GM18951 (cell line): ENCODE measurements around the gene HUWE1.

Experiments
- POLR2A ChIP-seq: IDR thresholded peaks from 4 replicates; pipeline ENCODE4 v1.6.1; 2011; ENCODE audit warnings: mild to moderate bottlenecking; ENCODE audit not compliant: insufficient read length, insufficient read depth; ENCODE audit errors: extremely low read depth
- in situ Hi-C: fragments of 300-500 bp; cut with MboI; formaldehyde crosslinking; loops from one replicate; pipeline ENCODE4 v1.12.0; 2022; ENCODE audit warnings: low sequenced_read_pairs, mixed read lengths, inconsistent platforms; ENCODE audit not compliant: unreplicated experiment

Gene HUWE1

DNA sequence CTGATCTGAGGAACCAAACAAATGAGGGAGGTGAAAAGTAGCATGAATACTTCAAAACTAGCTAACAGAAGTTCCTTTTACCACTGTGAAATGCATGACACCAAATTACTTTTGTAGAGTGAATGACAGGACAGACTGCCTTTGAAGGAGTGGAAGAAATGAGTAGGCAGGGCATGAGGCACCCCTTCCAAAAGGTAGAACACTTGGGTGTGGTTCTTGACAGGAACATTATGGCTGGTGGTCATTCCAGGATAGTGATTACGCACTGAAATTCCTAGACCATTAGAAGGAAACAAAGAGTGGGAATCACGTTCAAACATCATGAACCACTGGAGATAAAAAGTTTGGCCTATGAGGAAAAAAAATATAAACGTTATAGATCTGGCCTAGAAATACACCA, 4.9 kb downstream of the HUWE1 start:
- no peak for TF ChIP-seq POLR2A
- in situ Hi-C loops: no loop called here

DNA sequence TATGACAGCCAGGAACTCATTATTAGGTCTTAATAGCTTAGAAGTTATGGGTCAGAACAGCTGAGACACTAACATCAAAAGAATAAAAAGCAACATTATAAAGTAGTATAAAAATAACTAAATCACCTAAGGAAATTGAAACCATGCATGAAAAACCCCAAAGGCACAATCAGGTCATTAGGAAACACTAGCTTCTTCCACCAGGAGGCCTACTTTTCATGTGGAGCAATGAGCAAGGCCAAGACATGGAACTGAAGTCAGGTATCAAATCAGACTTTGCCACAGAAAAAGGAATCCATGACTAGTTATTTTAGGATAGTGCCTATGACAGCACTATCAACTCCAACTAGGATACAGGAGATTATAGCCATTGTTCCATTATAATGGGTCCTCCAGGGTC, 7.9 kb downstream of the HUWE1 start:
- TF ChIP-seq POLR2A: no peak
- in situ Hi-C loops: no loop called here

DNA sequence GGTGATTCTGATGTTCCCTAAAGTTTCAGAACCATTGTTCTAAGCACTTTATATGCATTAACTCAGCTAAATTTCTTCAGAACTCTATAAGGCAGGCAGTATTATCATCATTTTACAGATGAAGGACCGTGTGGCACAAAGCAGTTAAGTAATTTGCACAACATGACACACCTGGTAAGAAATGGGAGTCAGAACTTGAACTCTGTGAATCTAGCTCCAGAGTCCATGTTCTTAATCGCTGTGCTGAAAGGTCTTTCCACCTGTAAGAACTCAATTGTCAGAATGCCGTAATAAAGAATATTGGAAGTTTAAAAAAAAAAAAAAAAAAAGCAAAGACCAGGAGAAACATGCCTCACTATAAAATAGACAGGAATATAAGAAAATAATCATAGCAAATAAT, 9.2 kb downstream of the HUWE1 start:
- in situ Hi-C loops: no loop called here
- no peak for TF ChIP-seq POLR2A

DNA sequence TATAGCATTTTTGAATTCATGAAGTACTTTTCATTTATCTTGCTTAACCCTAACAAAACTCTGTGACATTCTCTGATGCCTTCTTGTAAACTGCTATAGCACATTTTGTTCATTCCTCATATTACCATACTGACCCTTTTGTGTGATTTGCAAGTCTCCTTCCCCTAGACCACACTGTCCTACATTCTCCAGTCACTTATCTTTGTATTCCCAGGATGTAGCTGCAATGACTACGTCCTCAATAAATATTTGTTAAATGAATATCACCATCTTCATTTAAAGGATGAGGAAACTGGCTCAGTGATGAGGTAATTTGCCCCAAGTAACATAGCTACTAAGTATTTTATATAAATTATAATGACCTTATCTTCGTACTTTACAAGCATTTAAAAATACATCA, 11.9 kb downstream of the HUWE1 start:
- in situ Hi-C loops: no loop called here
- no peak for TF ChIP-seq POLR2A

DNA sequence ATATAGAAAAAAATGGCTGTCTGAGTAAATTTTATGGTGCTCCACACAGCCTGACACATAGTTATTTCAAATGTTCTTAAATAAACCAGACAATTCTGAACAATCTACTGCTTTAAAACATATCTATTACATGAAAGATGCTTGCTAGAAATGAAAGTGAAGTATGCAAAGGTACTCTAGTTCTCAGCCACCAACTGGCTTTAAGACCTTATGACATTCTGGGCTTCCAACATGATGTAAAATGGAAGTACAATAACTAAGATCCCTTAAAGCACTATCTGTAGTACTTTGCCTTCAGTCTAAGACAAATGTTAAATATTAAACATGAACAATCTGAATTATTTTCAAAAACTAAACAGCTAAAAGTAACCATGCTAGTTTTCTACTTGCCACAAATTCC, 17.3 kb downstream of the HUWE1 start:
- no peak for TF ChIP-seq POLR2A
- in situ Hi-C loops: no loop called here

DNA sequence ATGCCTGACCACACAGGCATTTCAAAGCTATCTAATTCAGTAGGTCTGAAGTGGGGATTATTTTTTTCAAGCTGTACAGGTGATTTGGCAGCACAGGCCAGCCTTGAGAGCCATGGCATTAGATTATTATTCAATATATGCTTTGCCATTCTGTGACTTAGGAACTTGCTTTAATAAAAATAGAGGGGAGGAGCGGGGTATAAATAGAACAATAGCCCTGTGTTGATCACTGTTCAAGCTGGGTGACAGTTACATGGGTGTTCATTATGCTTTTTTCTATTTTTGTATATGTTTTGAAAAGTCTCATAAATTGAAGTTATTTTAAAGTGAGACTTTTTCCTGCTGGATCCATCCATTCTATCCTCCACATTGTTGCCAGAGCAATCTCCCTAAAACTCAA, 20.3 kb downstream of the HUWE1 start:
- no peak for TF ChIP-seq POLR2A
- in situ Hi-C loops: no loop called here

DNA sequence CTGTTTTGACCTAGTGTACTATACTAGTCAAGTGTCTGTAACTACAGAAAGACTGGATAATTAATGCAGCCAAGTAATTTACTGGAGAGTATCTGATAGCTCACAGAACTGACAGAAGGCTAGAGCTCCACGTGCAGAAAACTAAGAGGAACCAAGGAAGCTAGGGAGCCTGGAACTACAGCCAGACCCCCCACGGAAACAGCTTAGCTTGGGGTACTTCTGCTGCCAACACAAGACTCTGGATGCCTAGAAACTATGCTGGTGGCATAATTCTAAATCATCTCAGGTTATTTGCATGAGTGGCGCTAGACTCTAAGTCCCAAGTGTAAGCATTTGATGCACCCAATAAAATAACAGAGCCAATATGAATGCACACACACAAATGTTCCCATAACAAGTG, 26.5 kb downstream of the HUWE1 start:
- in situ Hi-C loops: no loop called here
- TF ChIP-seq POLR2A: no peak

DNA sequence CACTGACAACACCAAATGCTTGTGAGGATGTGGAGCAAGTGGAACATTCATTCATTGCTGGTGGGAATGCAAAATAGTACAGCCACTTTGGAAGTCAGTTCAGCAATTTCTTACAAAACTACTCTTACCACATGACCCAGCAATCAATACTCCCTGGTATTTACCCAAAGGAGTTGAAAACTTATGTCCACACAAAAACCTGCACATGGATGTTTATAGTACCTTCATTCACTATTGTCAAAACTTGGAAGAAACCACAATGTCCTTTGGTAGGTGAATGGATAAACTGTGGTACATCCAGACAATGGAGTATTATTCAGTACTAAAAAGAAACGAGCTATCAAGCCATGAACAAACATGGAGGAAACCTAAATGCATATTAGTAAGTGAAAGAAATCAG, 27.5 kb downstream of the HUWE1 start:
- in situ Hi-C loops: no loop called here
- no peak for TF ChIP-seq POLR2A

DNA sequence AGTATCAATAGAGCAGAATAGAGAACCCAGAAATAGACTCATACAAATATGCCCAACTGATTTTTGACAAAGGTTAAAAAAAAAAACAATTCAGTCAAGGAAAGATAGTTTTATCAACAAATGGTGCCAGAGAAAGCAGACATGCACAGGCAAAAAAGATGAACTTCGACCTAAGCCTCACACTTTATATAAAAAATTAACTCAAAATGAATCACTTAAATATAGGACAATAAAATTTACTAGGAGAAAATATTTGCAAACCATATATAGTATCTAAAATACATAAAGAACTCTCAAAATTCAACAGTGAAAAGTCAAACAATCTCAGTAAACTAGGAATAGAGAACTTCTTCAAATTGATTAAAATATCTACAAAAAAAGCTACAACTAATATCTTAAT, 29.7 kb downstream of the HUWE1 start:
- TF ChIP-seq POLR2A: no peak
- in situ Hi-C loops: no loop called here

DNA sequence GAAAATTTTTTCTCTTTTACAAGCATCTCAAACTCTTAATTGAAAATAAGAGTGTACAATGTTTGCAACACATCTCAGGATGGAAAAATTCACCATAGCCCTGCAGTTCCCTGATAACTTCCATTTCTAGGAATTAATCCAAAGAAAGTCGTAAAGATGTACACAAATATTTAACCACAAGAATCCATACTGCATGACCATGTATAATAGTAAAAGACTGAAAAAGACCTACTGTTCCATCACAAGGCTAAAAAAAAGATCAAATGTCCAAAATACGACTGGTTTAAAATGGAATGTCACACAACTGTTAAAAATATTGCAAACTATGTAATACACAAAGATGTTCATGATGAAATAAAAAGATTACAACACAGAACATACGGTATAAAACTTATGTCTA, 32.1 kb downstream of the HUWE1 start:
- in situ Hi-C loops: no loop called here

DNA sequence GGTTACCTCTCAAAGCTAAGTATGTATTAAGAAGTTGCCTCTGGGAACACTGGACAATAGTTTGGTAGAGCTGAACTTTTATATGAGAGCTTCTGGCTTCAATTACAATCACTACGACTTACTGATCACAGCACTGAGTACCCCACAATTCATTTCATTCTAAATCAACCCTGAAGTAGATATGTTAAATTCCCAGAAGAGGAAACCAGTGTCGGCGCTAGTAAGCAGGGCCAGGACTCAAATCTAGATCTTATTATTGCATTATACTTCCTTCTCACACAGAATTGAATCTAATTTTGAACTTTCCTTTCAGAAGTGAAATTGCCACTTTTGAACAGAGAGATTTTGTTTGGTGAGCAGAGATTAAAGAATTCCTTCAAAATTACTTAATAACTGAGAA, 41.8 kb downstream of the HUWE1 start:
- no peak for TF ChIP-seq POLR2A
- in situ Hi-C loops: no loop called here

More for the DNA sequence above, 32.1 kb downstream of the HUWE1 start:
- no peak for TF ChIP-seq POLR2A

DNA sequence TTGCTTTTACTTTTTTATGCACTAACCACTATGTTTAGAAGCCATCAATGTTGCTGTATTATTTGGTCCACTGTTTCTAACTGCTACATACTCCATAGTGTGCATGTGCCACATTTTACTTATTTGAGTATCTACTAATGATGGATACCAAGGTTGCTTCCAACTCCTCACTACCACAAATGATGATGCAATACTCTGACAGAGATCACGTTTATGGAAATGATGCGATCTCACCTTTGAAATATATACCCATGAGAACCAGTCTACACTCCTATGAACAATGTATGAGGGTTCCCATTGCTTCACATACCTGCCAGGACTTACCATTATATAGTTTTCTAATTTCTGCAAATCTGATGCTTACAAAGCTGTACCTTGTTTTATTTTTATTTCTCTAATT, 44.2 kb downstream of the HUWE1 start:
- in situ Hi-C loops: no loop called here
- no peak for TF ChIP-seq POLR2A

DNA sequence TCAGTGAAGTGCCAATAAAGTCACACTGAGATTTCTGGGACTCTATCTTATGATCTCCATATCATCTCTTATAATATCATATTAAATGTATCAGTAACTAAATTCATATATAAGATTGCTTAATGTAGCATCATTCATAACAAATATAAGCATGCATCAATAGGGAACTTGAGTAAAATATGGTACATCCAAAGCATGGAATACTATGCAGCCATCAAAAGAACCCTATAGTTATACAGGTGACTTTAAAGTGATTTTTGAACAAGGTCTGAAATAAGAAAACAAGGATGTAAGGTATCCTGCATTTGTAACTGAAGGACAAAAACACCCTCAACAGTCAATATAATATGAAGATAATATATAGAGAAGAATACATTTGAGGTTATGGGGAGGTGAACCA, 47.3 kb downstream of the HUWE1 start:
- in situ Hi-C loops: no loop called here
- no peak for TF ChIP-seq POLR2A

DNA sequence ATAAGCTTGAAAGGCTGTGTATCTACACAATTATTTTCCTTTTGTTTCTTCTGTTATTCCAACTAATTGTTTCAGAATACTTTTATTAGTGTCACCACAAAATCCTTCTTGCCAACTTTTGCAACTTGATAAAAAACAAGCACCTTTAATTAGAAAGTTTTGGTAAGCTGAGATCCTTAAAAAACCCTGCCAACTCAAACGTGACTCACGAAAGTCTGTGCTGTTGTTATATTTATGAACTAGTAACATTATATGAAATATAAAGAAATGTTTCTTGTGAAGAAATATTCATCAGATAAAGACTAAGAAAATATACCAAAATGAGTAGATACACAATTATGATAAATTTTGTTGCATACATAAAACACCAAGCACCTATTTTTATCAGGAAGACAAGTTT, 49.0 kb downstream of the HUWE1 start:
- TF ChIP-seq POLR2A: no peak
- in situ Hi-C loops: no loop called here

DNA sequence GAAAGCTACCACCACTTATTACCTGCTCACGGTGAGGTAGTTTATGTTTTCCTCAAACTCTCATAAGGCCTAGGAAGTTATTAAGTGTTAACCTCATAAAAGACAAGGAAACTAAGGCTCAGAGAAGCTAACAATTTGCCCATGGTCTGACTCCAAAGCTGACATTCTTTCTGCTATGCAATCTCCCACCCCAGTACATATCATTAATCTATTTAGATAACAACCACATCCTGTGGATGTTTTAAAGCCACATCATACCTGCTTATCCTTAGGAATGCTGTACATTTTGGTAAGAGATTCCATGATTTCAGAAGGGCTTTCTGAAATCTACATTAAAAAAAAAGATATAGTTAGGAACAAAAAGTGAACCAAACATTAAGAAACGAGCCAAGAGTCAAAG, 55.4 kb downstream of the HUWE1 start:
- TF ChIP-seq POLR2A: no peak
- in situ Hi-C loops: no loop called here
